ENCODE results near the gene CHP1.

CHP1 gene

GRCh38 chr15:41230650-41231421 lies at the start of gene CHP1, which contains the start of gene EXD1:
Gene CHP1, plus strand, starts transcription at chr15:41231268. Its CDS starts 115 bp downstream, at chr15:41231383.
Gene EXD1, minus strand, starts transcription at chr15:41230757. Its CDS starts 4,182 bp downstream, at chr15:41226575.
- Histone ChIP-seq H3K4me1 (ENCODE audit: control insufficient read depth, insufficient read depth, low read length) (no peaks in the 10 kb centered on the region; the same call in 1 of the 2 replicates), H3K4me3 (ENCODE audit: low read depth, low read length) (peak within 1 kb of the TSS; percentile 83), H3K9ac (ENCODE audit: low read length) (peak within 1 kb of the TSS; percentile 80), H3K36me3 (ENCODE audit: control insufficient read depth, insufficient read depth, low read length) (0 out of 2 replicates have a peak, but pooled peaks cover 3% of the 10 kb centered on the region), H3K9me3 (ENCODE audit: control insufficient read depth, insufficient read depth, low read depth, low read length) (no peaks in the 10 kb centered on the region), H3K27me3 (ENCODE audit: control insufficient read depth, insufficient read depth, low read length) (no peaks in the 10 kb centered on the region), H3K27ac (ENCODE audit: low read depth, low read length) (peak within 1 kb of the TSS; percentile 23; the same call in 1 of the 2 replicates)

- peaks cover 7% of the 10 kb centered on the region; the same call in 1 of the 2 replicates for H3K4me1 ChIP-seq (ENCODE audit: control insufficient read depth, insufficient read depth, low read length)
- H3K9ac ChIP-seq (ENCODE audit: low read length), result no peak overlapping the region
- no peaks in the 10 kb centered on the region for H3K36me3 ChIP-seq (ENCODE audit: control insufficient read depth, insufficient read depth, low read length)
- H3K4me3 ChIP-seq (ENCODE audit: low read depth, low read length), result no peak overlapping the region
- no peaks in the 10 kb centered on the region for H3K27me3 ChIP-seq (ENCODE audit: control insufficient read depth, insufficient read depth, low read length)
- H3K9me3 ChIP-seq (ENCODE audit: control insufficient read depth, insufficient read depth, low read depth, low read length), result no peaks in the 10 kb centered on the region
- no peak overlapping the region for H3K27ac ChIP-seq (ENCODE audit: low read depth, low read length)
Observed at GRCh38 chr15:41182266-41182665, 48.8 kb upstream of the CHP1 start.

GRCh38 chr15:41183581-41183980 lies 47.5 kb upstream of the CHP1 start:
- Histone ChIP-seq H3K9me3 (ENCODE audit: control insufficient read depth, insufficient read depth, low read depth, low read length) (no peaks in the 10 kb centered on the region), H3K36me3 (ENCODE audit: control insufficient read depth, insufficient read depth, low read length) (no peaks in the 10 kb centered on the region), H3K9ac (ENCODE audit: low read length) (no peak overlapping the region), H3K4me1 (ENCODE audit: control insufficient read depth, insufficient read depth, low read length) (peaks cover 7% of the 10 kb centered on the region; the same call in 1 of the 2 replicates), H3K4me3 (ENCODE audit: low read depth, low read length) (no peak overlapping the region), H3K27ac (ENCODE audit: low read depth, low read length) (no peak overlapping the region), H3K27me3 (ENCODE audit: control insufficient read depth, insufficient read depth, low read length) (no peaks in the 10 kb centered on the region)

GRCh38 chr15:41194444-41194843 lies 36.6 kb upstream of the CHP1 start:
- H3K27ac ChIP-seq (ENCODE audit: low read depth, low read length), result no peak overlapping the region
- H3K4me1 ChIP-seq (ENCODE audit: control insufficient read depth, insufficient read depth, low read length), result no peaks in the 10 kb centered on the region
- no peaks in the 10 kb centered on the region for H3K9me3 ChIP-seq (ENCODE audit: control insufficient read depth, insufficient read depth, low read depth, low read length)
- H3K4me3 ChIP-seq (ENCODE audit: low read depth, low read length), result no peak overlapping the region
- H3K9ac ChIP-seq (ENCODE audit: low read length), result no peak overlapping the region
- no peaks in the 10 kb centered on the region for H3K27me3 ChIP-seq (ENCODE audit: control insufficient read depth, insufficient read depth, low read length)
- H3K36me3 ChIP-seq (ENCODE audit: control insufficient read depth, insufficient read depth, low read length), result no peaks in the 10 kb centered on the region

GRCh38 chr15:41199470-41199869 lies 31.6 kb upstream of the CHP1 start:
- H3K9me3 ChIP-seq (ENCODE audit: control insufficient read depth, insufficient read depth, low read depth, low read length), result no peaks in the 10 kb centered on the region
- no peak overlapping the region for H3K27ac ChIP-seq (ENCODE audit: low read depth, low read length)
- H3K4me3 ChIP-seq (ENCODE audit: low read depth, low read length), result no peak overlapping the region
- no peaks in the 10 kb centered on the region for H3K27me3 ChIP-seq (ENCODE audit: control insufficient read depth, insufficient read depth, low read length)
- no peak overlapping the region for H3K9ac ChIP-seq (ENCODE audit: low read length)
- H3K4me1 ChIP-seq (ENCODE audit: control insufficient read depth, insufficient read depth, low read length), result no peaks in the 10 kb centered on the region
- H3K36me3 ChIP-seq (ENCODE audit: control insufficient read depth, insufficient read depth, low read length), result no peaks in the 10 kb centered on the region

- no peaks in the 10 kb centered on the region for H3K9me3 ChIP-seq (ENCODE audit: control insufficient read depth, insufficient read depth, low read depth, low read length)
- H3K4me1 ChIP-seq (ENCODE audit: control insufficient read depth, insufficient read depth, low read length), result 0 out of 2 replicates have a peak, but pooled peaks cover 6% of the 10 kb centered on the region
- H3K27me3 ChIP-seq (ENCODE audit: control insufficient read depth, insufficient read depth, low read length), result no peaks in the 10 kb centered on the region
- no peak overlapping the region for H3K4me3 ChIP-seq (ENCODE audit: low read depth, low read length)
- H3K9ac ChIP-seq (ENCODE audit: low read length), result no peak overlapping the region
- no peak overlapping the region for H3K27ac ChIP-seq (ENCODE audit: low read depth, low read length)
- no peaks in the 10 kb centered on the region for H3K36me3 ChIP-seq (ENCODE audit: control insufficient read depth, insufficient read depth, low read length)
Observed at GRCh38 chr15:41203395-41203794, 27.7 kb upstream of the CHP1 start.

GRCh38 chr15:41205315-41205714 lies 25.8 kb upstream of the CHP1 start:
- H3K27me3 ChIP-seq (ENCODE audit: control insufficient read depth, insufficient read depth, low read length), result no peaks in the 10 kb centered on the region
- no peak overlapping the region for H3K27ac ChIP-seq (ENCODE audit: low read depth, low read length)
- H3K36me3 ChIP-seq (ENCODE audit: control insufficient read depth, insufficient read depth, low read length), result no peaks in the 10 kb centered on the region
- no peak overlapping the region for H3K4me3 ChIP-seq (ENCODE audit: low read depth, low read length)
- H3K4me1 ChIP-seq (ENCODE audit: control insufficient read depth, insufficient read depth, low read length), result 0 out of 2 replicates have a peak, but pooled peaks cover 6% of the 10 kb centered on the region
- no peak overlapping the region for H3K9ac ChIP-seq (ENCODE audit: low read length)
- no peaks in the 10 kb centered on the region for H3K9me3 ChIP-seq (ENCODE audit: control insufficient read depth, insufficient read depth, low read depth, low read length)

GRCh38 chr15:41207687-41208448 lies 23.2 kb upstream of the CHP1 start:
- no peaks in the 10 kb centered on the region for H3K9me3 ChIP-seq (ENCODE audit: control insufficient read depth, insufficient read depth, low read depth, low read length)
- H3K27ac ChIP-seq (ENCODE audit: low read depth, low read length), result no peak overlapping the region
- 0 out of 2 replicates have a peak, but pooled peaks cover 6% of the 10 kb centered on the region for H3K4me1 ChIP-seq (ENCODE audit: control insufficient read depth, insufficient read depth, low read length)
- no peak overlapping the region for H3K9ac ChIP-seq (ENCODE audit: low read length)
- H3K27me3 ChIP-seq (ENCODE audit: control insufficient read depth, insufficient read depth, low read length), result no peaks in the 10 kb centered on the region
- no peak overlapping the region for H3K4me3 ChIP-seq (ENCODE audit: low read depth, low read length)
- no peaks in the 10 kb centered on the region for H3K36me3 ChIP-seq (ENCODE audit: control insufficient read depth, insufficient read depth, low read length)

- Histone ChIP-seq H3K4me3 (ENCODE audit: low read depth, low read length) (no peak overlapping the region), H3K9me3 (ENCODE audit: control insufficient read depth, insufficient read depth, low read depth, low read length) (no peaks in the 10 kb centered on the region), H3K4me1 (ENCODE audit: control insufficient read depth, insufficient read depth, low read length) (peaks cover 14% of the 10 kb centered on the region), H3K27me3 (ENCODE audit: control insufficient read depth, insufficient read depth, low read length) (no peaks in the 10 kb centered on the region), H3K27ac (ENCODE audit: low read depth, low read length) (no peak overlapping the region), H3K36me3 (ENCODE audit: control insufficient read depth, insufficient read depth, low read length) (no peaks in the 10 kb centered on the region), H3K9ac (ENCODE audit: low read length) (no peak overlapping the region)
Observed at GRCh38 chr15:41215708-41216107, 15.4 kb upstream of the CHP1 start.

- Histone ChIP-seq H3K9me3 (ENCODE audit: control insufficient read depth, insufficient read depth, low read depth, low read length) (no peaks in the 10 kb centered on the region), H3K9ac (ENCODE audit: low read length) (no peak overlapping the region), H3K4me1 (ENCODE audit: control insufficient read depth, insufficient read depth, low read length) (peaks cover 14% of the 10 kb centered on the region), H3K27ac (ENCODE audit: low read depth, low read length) (0 out of 2 replicates have a peak overlapping the region, but pooled peaks have one; percentile 4), H3K27me3 (ENCODE audit: control insufficient read depth, insufficient read depth, low read length) (no peaks in the 10 kb centered on the region), H3K4me3 (ENCODE audit: low read depth, low read length) (no peak overlapping the region), H3K36me3 (ENCODE audit: control insufficient read depth, insufficient read depth, low read length) (no peaks in the 10 kb centered on the region)
Observed at GRCh38 chr15:41218851-41219250, 12.2 kb upstream of the CHP1 start.

GRCh38 chr15:41219381-41219780 lies 11.7 kb upstream of the CHP1 start:
- no peaks in the 10 kb centered on the region for H3K36me3 ChIP-seq (ENCODE audit: control insufficient read depth, insufficient read depth, low read length)
- H3K27me3 ChIP-seq (ENCODE audit: control insufficient read depth, insufficient read depth, low read length), result no peaks in the 10 kb centered on the region
- H3K4me1 ChIP-seq (ENCODE audit: control insufficient read depth, insufficient read depth, low read length), result peaks cover 14% of the 10 kb centered on the region
- H3K9me3 ChIP-seq (ENCODE audit: control insufficient read depth, insufficient read depth, low read depth, low read length), result no peaks in the 10 kb centered on the region
- H3K9ac ChIP-seq (ENCODE audit: low read length), result no peak overlapping the region
- H3K4me3 ChIP-seq (ENCODE audit: low read depth, low read length), result 0 out of 2 replicates have a peak overlapping the region, but pooled peaks have one; percentile 24
- peak overlapping the region; percentile 4; the same call in 1 of the 2 replicates for H3K27ac ChIP-seq (ENCODE audit: low read depth, low read length)
